GM18907 (cell line): ENCODE data around the gene LDLRAP1.
"Not testable (repeated sequence)": the region's sequence is repeated elsewhere in the genome, so short reads cannot be mapped to it uniquely, and the experiment has no call there.

Source experiments
- ATAC-seq: cut with Tn5 transposase; IDR thresholded peaks from one replicate; pipeline ENCODE4 v1.9.1; 2021; ENCODE audit warnings: mild to moderate bottlenecking, moderate library complexity; ENCODE audit not compliant: unreplicated experiment

Gene LDLRAP1

DNA sequence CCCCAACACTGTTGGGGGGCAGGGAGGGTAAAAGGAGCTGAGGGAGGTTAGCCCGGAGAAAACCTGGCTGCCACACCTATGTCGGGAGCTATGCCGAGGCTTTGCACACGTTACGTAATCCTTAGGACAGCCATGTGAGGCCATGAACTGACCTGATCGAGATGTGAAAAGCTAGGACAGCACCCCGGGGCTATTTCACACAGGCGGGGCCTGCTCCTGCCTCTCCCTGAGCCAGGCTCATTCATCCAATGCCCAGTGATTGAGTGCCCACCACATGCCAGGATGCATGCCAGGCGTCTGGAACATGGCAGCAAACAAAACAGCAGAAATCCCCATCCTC lies 30.2 kb downstream of the LDLRAP1 start:
- ATAC-seq, result no peak

DNA sequence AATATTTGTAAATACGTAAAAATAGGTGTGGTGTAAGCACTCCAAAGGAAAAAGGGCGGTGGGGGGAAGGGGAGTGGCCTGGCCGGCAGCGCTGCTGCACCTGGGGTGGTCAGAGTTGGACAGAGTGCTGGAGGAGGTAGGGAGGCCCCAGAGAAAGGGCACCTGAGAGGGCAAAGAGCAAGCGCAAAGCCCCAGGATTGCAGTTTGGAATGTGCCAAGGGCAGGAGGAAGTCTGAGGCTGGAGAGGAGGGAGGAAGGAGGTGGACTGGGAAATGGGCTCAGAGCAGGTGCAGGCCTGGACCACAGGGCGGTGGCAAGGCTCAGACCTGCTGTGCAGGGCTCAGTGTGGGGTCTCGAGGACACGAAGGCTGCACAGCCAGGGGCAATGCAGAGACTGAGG lies 30.6 kb downstream of the LDLRAP1 start:
- no peak for ATAC-seq

- ATAC-seq, result no peak
These were observed 31.8 kb downstream of the LDLRAP1 start for GRCh38 chr1:25575191-25575590.

- no peak for ATAC-seq
These were observed 33.2 kb downstream of the LDLRAP1 start for GRCh38 chr1:25576459-25577133.

- ATAC-seq, result no peak
These were observed 33.9 kb downstream of the LDLRAP1 start for GRCh38 chr1:25577134-25577920.

DNA sequence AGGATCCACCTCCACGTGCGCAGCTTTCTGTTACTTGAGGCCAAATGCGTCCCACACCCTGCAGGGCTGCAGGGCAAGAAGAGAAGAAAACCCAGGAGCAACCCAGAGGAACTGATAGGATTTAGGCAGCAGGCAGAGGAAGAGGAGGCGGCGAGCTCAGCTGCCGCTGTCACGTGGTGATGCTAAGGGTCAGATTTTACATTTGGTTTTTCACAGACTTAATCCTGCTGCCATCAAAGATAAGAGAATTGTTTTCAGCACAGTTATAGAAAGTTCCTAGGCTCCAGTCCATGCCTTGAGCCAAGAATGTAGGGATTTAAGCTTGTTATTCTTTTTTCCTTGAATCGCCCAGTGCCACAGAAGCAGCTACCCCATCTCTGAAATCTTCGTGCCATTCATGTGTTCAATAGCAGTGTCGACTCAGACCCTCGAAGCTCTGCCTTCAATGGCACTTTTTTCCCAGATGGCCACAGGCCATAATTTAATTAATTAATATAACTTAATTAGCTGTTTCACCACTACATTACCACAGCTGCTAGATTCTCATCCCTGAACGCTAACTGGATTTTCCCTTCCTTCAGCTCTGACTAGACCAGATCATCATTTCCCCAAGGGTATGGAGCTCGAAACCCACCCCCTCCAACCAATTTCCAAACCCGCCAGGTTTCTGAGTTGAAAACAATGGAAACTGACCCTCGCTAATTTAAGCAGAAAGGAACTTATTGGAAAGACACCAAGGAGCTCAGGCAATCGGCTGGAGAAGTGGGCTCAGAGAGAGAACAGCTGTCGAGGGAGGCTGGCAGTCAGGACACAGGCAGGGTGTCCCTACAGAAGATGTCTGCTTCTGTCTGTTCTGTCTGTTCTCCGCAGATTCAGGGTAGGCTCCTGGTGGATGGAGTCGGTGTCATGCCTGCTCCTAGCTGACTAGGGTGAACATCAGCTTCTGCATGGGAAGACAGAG lies 36.2 kb downstream of the LDLRAP1 start:
- ATAC-seq, result no peak

- no peak for ATAC-seq
These were observed 37.5 kb downstream of the LDLRAP1 start for GRCh38 chr1:25580927-25581326.

DNA sequence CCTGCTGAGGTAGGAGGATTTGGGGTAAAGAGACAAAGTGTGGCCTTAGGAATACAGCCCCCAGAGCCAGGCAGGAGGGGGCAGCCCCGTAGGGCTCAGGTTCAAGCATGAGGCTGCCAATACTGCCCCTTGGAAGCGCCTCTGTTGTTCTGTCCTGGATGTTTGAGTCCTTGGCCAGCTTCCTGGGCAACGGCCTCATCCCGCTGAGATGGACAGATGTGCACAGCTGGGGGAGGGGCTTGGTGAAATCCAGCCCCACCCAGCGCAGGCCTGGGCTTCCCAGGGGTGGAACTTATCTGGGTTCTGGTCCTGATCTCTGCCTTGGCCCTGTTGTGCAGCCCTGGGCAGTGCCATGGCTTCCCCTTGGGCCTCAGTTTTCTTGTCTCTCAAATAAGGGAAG lies 38.4 kb downstream of the LDLRAP1 start:
- no peak for ATAC-seq

DNA sequence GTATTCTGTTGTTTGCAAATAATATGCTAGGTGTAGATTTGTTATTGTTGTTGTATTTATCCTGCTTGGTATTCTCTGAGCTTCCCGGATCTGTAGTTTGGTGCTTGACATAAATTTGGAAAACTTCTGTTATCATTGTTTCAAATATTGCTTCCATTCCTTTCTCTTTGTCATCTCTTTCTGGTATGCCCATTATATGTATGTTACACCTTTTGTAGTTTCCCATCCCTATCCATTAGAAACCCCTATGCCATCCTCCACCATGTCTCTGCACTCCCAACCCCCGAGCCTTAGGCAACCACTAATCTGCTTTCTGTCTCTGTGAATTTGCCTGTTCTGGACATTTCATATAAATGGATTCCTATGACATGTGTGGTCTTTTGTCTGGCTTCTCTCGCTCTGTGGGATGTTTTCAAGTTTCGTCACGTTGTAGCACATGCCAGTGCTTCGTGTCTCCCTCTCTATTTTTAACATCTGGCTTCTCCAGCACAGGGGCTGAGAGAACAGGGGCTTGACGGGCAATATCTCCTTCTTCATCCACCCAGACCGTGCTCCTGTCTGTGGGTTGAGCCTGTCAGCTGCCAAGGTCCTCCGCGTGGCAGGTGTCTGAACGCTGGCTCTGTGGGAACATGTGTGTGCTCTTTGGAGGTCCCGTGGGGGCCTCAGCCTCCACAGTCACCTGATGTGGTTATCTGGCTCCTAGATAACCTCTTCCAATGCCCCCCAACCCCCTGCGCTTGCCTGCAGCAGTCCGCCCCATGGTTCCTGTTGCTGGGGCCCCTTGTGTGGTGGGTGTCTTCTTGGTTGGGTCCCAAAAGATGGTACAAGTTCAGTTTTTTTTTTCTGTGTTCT lies 40.3 kb downstream of the LDLRAP1 start:
- ATAC-seq, result no peak

GRCh38 chr1:25586181-25586588 lies 42.8 kb downstream of the LDLRAP1 start:
- no peak for ATAC-seq

- no peak for ATAC-seq
These were observed 43.9 kb downstream of the LDLRAP1 start for GRCh38 chr1:25587290-25587689.

DNA sequence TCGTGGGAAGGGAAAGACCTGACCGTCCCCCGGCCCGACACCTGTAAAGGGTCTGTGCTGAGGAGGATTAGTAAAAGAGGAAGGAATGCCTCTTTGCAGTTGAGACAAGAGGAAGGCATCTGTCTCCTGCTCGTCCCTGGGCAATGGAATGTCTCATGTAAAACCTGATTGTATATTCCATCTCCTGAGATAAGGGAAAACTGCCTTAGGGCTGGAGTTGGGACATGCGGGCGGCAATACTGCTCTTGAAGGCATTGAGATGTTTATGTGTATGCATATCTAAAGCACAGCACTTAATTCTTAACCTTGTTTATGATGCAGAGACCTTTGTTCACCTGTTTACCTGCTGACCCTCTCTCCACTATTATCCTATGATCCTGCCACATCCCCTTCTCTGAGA lies 44.8 kb downstream of the LDLRAP1 start:
- not testable (repeated sequence) for ATAC-seq

DNA sequence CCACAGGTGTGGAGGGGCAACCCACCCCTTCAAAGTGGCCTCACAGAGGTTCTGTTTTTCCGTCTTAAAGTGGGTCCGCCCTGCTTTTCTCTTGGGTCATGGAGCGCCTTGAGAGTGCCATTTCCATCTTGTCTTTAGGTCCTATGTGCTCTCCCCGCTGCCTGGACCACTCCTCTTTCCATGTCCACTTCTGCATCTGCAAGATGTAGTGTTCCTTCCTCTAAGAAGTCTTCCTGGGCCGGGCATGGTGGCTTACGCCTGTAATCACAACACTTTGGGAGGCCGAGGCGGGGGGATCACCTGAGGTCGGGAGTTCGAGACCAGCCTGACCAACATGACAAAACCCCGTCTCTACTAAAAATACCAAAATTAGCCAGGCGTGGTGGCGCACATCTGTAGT lies 45.4 kb downstream of the LDLRAP1 start:
- ATAC-seq, result not testable (repeated sequence)

- ATAC-seq, result no peak
These were observed 46.9 kb downstream of the LDLRAP1 start for GRCh38 chr1:25590096-25590824.

GRCh38 chr1:25593861-25594260 lies 50.5 kb downstream of the LDLRAP1 start:
- no peak for ATAC-seq

DNA sequence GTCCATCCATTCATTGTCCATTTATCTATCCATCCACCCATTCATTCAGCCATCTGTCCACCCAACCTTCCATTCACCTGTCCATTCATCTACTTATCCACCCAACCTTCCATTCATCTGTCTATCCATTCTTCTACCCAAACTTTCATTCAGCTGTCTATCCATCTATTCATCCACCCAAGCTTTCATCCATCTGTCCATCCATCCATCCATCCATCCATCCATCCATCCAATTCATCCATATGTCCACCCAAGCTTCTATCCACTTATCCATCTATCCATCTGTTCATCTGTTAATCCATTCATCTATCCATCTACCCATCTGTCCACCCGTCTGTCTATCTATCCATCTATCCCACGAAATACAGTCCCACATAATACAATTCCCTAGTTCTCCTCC lies 51.6 kb downstream of the LDLRAP1 start:
- no peak for ATAC-seq

GRCh38 chr1:25596641-25597040 lies 53.2 kb downstream of the LDLRAP1 start:
- not testable (repeated sequence) for ATAC-seq

DNA sequence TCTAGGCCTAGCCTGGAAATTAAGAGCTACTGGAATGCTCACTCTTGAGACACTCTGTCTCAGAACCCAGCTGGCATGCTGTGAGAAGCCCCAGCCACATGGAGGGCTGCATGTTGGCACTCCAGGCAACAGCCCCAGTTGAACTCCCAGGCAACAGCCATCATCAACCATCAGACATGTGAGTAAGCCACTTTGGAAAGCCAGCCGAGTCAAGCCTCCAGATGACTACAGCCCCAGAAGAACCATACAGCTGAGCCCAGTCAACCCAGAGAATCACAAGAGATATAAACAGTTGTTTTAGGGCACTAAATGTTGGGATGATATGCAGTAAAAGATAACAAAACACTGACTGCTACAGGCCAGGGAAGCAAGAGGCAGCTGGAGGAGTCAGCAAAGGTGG lies 55.5 kb downstream of the LDLRAP1 start:
- no peak for ATAC-seq

DNA sequence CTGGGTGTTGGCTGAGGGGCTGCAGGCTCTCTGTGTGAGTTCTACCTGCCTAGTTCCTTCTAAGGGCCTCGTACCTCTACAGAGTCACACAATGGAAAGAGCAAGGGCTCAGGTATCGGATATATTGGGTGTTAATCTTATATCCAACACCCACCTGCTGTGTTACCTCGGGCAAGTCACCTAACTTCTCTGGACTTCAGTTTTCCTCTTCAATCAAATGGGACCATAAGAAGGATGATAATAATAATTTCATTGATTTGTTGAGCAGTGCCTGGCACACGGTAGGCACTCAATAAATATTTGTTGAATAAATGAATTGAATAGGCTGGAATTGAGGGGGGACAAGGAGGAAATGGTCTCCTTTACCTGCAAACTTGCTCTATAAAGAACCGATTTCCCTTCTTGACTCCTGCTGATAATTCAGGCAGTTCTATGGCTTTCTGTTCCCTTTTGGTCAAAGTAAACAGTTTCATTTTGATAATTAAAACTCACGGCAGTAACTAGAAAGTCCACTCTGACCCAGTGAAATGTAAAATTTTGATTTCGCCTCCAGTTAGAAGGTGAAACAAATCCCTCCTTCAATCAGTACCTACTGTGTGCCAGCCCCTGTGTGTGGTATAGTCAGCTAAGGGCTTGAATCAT lies 56.7 kb downstream of the LDLRAP1 start:
- ATAC-seq, result no peak
